ENCODE data around the gene MIPOL1. TPM values are rescaled to one million over a fixed set of nuclear protein-coding genes. Genes with fewer than 3 reads are reported as not detected.
"Not testable (repeated sequence)": the region's sequence is repeated elsewhere in the genome, so short reads cannot be mapped to it uniquely, and the experiment has no call there.

Gene MIPOL1
- polyA plus RNA-seq, 6 donors from 2014 or later, result not detected

DNA sequence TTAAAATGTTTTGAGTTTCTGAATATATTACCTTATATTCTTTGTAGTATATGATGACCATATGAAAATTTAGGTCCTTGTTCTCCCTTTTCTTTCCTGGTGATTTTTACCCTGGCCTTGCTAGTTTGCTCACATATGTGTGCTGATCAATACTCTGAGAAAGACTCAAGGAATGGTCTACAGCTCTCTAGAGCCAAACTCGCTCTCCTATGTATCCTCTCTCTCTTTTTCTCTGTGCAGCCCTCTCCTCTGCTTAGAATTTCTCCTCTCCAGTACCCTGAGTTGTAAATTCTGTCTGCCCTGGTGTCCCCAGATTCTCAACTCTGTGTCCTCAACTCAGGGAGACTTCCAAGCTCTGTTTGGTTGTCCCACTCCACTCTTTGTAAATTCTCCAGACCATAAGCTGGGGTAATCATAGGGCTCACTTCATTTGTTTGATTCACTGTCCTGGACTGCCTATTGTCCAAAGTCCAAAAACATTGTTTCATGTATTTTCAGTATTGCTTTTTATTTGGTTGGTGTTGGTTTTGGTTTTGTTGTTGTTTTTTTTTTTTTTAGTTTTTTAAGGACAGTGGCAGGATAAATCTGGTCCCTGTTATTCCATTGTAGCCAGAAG lies 356.3 kb downstream of the MIPOL1 start:
- no peak for ATAC-seq (ENCODE audit: low read depth in 2 of 2)
- peaks cover 2 to 32% (median 13%) of the 10 kb centered on the region in 7 donors for H3K9me3 Mint-ChIP-seq
- no peaks in the 10 kb centered on the region for H3K4me1 Mint-ChIP-seq
- DNase-seq, result no peak
- peaks cover 0 to 12% of the 10 kb centered on the region in 2 donors for H3K36me3 Mint-ChIP-seq
- no peak overlapping the region for H3K27ac Mint-ChIP-seq
- no peaks in the 10 kb centered on the region for H3K27me3 Mint-ChIP-seq
- H3K4me3 Mint-ChIP-seq, result no peak overlapping the region

- not testable (repeated sequence) for DNase-seq; H3K27ac Mint-ChIP-seq; H3K4me3 Mint-ChIP-seq; H3K4me1 Mint-ChIP-seq; H3K27me3 Mint-ChIP-seq; ATAC-seq (ENCODE audit: low read depth in 2 of 2)
- Mint-ChIP-seq H3K9me3 (peaks cover 2 to 32% (median 13%) of the 10 kb centered on the region in 7 donors), H3K36me3 (peaks cover 0 to 12% of the 10 kb centered on the region in 2 donors)
These were observed 357.9 kb downstream of the MIPOL1 start for GRCh38 chr14:37555596-37555995.

DNA sequence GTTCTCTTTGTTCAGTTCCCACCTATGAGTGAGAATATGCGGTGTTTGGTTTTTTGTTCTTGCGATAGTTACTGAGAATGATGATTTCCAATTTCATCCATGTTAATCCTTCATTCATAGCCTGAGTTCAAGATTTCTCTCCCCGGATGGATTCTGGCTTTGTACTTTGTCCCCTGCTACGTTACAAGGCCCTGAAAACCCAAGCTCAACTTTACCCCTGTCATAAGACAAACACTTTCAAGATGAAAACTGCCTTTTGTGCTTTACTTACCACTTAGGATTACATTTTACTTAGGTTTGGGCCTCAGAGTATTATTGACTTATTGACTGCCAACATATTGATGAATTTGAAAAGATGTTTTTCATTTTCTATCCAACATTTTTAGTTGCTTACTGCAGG lies 361.0 kb downstream of the MIPOL1 start:
- Mint-ChIP-seq H3K4me1 (no peaks in the 10 kb centered on the region), H3K4me3 (no peak overlapping the region), H3K9me3 (peaks cover 2 to 18% (median 8%) of the 10 kb centered on the region in 7 donors)

DNA sequence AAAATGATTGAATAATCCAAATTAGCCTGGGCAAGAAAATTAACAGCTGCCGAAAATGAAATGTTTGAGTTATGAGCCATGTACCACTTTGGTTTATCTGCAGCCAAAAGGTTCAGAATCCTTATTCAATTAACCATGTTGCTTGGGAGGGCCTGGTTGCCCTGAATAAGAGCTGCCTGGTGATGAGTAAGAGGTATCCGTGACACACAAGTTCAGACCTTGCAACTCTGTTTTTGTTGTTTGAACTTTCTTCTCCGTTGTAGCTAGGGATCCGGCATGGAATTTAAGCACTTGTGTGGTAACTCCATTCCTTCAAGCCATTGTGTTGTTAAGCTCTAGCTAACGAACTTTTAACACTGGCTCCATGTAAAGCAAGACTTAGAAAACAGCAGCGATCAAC lies 361.6 kb downstream of the MIPOL1 start:
- Mint-ChIP-seq H3K27ac (no peak overlapping the region), H3K36me3 (peaks cover 0 to 12% of the 10 kb centered on the region in 2 donors), H3K4me1 (no peaks in the 10 kb centered on the region), H3K9me3 (peaks cover 2 to 13% (median 4%) of the 10 kb centered on the region in 7 donors), H3K4me3 (no peak overlapping the region), H3K27me3 (no peaks in the 10 kb centered on the region)
- DNase-seq (no peak), ATAC-seq (ENCODE audit: low read depth in 2 of 2) (no peak)

More for the DNA sequence above, 361.0 kb downstream of the MIPOL1 start:
- no peak for ATAC-seq (ENCODE audit: low read depth in 2 of 2)
- H3K27me3 Mint-ChIP-seq, result no peaks in the 10 kb centered on the region
- H3K27ac Mint-ChIP-seq, result no peak overlapping the region
- DNase-seq, result no peak
- peaks cover 0 to 12% of the 10 kb centered on the region in 2 donors for H3K36me3 Mint-ChIP-seq

DNA sequence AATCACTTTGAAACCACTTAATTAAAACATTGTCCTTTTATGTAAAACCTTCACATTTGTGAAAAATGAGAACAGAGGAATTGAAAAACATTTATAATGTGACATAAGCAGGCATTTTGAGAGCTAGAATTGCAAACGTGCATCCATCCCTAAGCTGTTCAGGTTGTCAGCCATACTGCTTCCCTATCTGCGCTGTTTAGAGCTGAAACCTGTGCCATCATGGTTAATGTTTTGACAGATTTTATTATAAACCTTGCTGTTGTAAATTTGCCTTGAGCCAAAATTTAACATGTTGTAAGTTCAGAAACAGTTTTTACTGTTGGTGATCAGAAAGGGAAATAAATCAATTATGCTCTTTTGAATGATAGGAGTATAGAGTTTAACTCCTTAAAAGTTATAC lies 365.5 kb downstream of the MIPOL1 start:
- H3K9me3 Mint-ChIP-seq, result peaks cover 0 to 2% (median 0%) of the 10 kb centered on the region in 7 donors
- DNase-seq (no peak), ATAC-seq (ENCODE audit: low read depth in 2 of 2) (no peak)
- H3K27ac Mint-ChIP-seq, result no peak overlapping the region
- H3K4me1 Mint-ChIP-seq, result no peaks in the 10 kb centered on the region
- no peak overlapping the region for H3K4me3 Mint-ChIP-seq
- peaks cover 0 to 4% (median 0%) of the 10 kb centered on the region in 3 donors for H3K27me3 Mint-ChIP-seq
- no peaks in the 10 kb centered on the region for H3K36me3 Mint-ChIP-seq

GRCh38 chr14:37565550-37565949 lies 367.8 kb downstream of the MIPOL1 start:
- Mint-ChIP-seq H3K4me1 (no peaks in the 10 kb centered on the region), H3K36me3 (no peaks in the 10 kb centered on the region), H3K9me3 (peaks cover 0 to 2% (median 0%) of the 10 kb centered on the region in 7 donors), H3K4me3 (no peak overlapping the region), H3K27me3 (peaks cover 0 to 4% (median 0%) of the 10 kb centered on the region in 3 donors), H3K27ac (no peak overlapping the region)
- ATAC-seq (ENCODE audit: low read depth in 2 of 2) (no peak), DNase-seq (no peak)

- no peak for ATAC-seq (ENCODE audit: low read depth in 2 of 2)
- no peak overlapping the region for H3K4me3 Mint-ChIP-seq
- no peak for DNase-seq
- H3K36me3 Mint-ChIP-seq, result no peaks in the 10 kb centered on the region
- H3K27me3 Mint-ChIP-seq, result peaks cover 0 to 4% (median 0%) of the 10 kb centered on the region in 3 donors
- H3K4me1 Mint-ChIP-seq, result no peaks in the 10 kb centered on the region
- H3K27ac Mint-ChIP-seq, result no peak overlapping the region
- peaks cover 0 to 5% (median 0%) of the 10 kb centered on the region in 7 donors for H3K9me3 Mint-ChIP-seq
These were observed 369.2 kb downstream of the MIPOL1 start for GRCh38 chr14:37566811-37567371.

- no peaks in the 10 kb centered on the region for H3K4me1 Mint-ChIP-seq
- ATAC-seq (ENCODE audit: low read depth in 2 of 2) (no peak), DNase-seq (no peak)
- no peak overlapping the region for H3K4me3 Mint-ChIP-seq
- no peak overlapping the region for H3K27ac Mint-ChIP-seq
- H3K36me3 Mint-ChIP-seq, result no peaks in the 10 kb centered on the region
- H3K27me3 Mint-ChIP-seq, result peaks cover 0 to 10% (median 0%) of the 10 kb centered on the region in 3 donors
- peaks cover 0 to 6% (median 3%) of the 10 kb centered on the region in 7 donors for H3K9me3 Mint-ChIP-seq
These were observed 372.0 kb downstream of the MIPOL1 start for GRCh38 chr14:37569729-37570128.

- DNase-seq, result no peak
- Mint-ChIP-seq H3K4me3 (no peak overlapping the region), H3K9me3 (peaks cover 0 to 8% (median 3%) of the 10 kb centered on the region in 7 donors), H3K27me3 (peaks cover 0 to 10% (median 8%) of the 10 kb centered on the region in 3 donors), H3K4me1 (no peaks in the 10 kb centered on the region), H3K36me3 (no peaks in the 10 kb centered on the region), H3K27ac (peak overlapping the region in 1 of 6 donors; percentile 1)
- no peak for ATAC-seq (ENCODE audit: low read depth in 2 of 2)
These were observed 373.7 kb downstream of the MIPOL1 start for GRCh38 chr14:37571391-37571790.

DNA sequence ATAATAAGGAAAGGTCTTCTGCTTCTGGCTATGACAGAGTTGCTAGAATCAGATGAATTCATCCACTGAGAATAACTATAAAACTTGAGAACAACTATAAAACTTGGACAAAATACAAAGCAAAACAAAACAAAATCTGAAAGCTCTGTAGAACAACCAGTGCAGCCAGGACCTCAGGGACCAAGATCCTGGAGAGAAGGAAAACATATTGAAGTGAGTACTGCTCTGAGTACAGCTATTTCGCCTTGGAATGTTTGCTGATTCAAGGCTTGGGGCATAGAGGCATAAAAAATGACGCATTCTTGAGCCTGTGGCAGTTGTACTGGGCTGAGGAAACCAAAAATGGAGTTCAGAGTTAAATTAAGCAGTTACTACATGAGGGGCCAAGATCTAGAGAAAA lies 375.6 kb downstream of the MIPOL1 start:
- Mint-ChIP-seq H3K9me3 (peaks cover 0 to 10% (median 3%) of the 10 kb centered on the region in 7 donors), H3K27ac (no peak overlapping the region), H3K27me3 (peaks cover 4 to 19% (median 8%) of the 10 kb centered on the region in 3 donors), H3K36me3 (no peaks in the 10 kb centered on the region), H3K4me1 (no peaks in the 10 kb centered on the region), H3K4me3 (no peak overlapping the region)
- no peak for ATAC-seq (ENCODE audit: low read depth in 2 of 2)
- no peak for DNase-seq

DNA sequence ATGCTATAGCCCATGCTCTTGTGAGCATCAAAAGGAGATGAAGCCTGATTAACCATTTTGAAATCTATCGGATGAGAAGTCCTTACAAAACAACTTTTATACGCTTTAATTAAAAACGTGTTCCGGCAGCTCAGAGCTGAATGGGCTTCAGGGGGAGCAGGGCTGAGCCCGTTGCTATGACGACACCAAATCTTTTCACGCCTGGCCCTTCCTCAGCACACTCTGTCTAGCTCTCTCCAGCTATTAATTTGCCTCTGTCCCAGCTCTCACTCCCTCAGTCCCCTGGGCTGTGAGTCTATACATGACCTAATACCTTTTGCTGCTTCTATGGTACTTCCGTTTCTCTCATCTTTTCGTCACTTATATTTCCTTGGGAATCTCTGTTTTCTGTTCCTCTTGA lies 381.5 kb downstream of the MIPOL1 start:
- Mint-ChIP-seq H3K27ac (peak overlapping the region in 1 of 6 donors; percentile 47), H3K27me3 (peaks cover 11 to 40% (median 28%) of the 10 kb centered on the region in 3 donors), H3K9me3 (peaks cover 0 to 10% (median 3%) of the 10 kb centered on the region in 7 donors), H3K4me1 (peaks cover 0 to 3% (median 0%) of the 10 kb centered on the region in 3 donors), H3K4me3 (no peak overlapping the region), H3K36me3 (no peaks in the 10 kb centered on the region)
- no peak for DNase-seq
- ATAC-seq (ENCODE audit: low read depth in 2 of 2), result no peak

GRCh38 chr14:37580146-37580545 lies 382.4 kb downstream of the MIPOL1 start:
- DNase-seq, result no peak
- no peaks in the 10 kb centered on the region for H3K36me3 Mint-ChIP-seq
- ATAC-seq (ENCODE audit: low read depth in 2 of 2), result no peak
- H3K4me1 Mint-ChIP-seq, result peaks cover 0 to 3% (median 0%) of the 10 kb centered on the region in 3 donors
- no peak overlapping the region for H3K27ac Mint-ChIP-seq
- H3K4me3 Mint-ChIP-seq, result no peak overlapping the region
- H3K9me3 Mint-ChIP-seq, result peaks cover 0 to 5% (median 2%) of the 10 kb centered on the region in 7 donors
- peaks cover 11 to 37% (median 30%) of the 10 kb centered on the region in 3 donors for H3K27me3 Mint-ChIP-seq

DNA sequence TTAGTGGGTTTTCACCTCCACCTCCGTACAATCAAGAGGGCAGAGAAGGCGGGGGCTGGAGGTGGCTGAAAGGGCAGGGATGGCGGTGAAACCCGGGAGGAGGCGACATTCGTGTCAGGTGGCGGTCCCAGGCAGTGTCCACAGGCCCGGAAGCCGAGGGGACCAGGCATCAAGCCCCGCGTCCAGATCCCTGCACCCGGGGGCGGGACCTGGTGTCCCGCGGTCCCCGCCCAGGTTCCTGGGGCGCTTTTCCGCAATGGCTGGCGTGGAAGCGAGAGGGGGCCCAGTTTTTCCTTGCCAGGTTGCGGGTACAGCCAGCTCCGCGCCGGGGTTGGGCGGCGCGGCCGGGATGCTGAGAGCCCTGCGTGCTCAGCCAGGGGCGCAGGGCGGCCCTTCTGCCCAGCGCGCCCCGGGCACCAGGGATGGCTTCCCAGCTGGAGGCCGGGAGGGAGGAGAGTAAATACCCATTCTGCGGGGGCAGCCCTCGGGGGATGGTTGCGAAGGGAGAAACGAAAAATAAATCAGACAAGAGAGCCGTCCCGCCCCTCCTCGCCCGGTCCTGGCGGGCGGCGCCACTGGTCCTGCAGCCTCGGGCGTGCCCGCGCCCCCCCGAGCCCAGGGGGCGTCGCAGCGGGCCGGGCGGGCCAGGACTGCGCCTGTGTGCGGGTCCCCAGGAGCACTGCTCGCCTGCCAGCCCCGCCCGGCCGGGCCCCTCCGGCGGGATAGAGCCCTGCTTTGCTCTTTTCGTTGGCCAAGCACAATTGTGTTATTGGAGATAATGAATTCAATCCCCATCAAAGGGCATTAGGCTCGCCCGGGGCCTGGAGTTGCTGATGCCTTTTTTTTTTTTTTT lies 385.8 kb downstream of the MIPOL1 start:
- no peaks in the 10 kb centered on the region for H3K36me3 Mint-ChIP-seq
- H3K27ac Mint-ChIP-seq, result no peak overlapping the region
- no peak for ATAC-seq (ENCODE audit: low read depth in 2 of 2)
- H3K4me3 Mint-ChIP-seq, result peak overlapping the region in 1 of 8 donors; percentile 51
- H3K4me1 Mint-ChIP-seq, result peaks cover 0 to 3% (median 0%) of the 10 kb centered on the region in 3 donors
- peaks cover 0 to 12% (median 3%) of the 10 kb centered on the region in 7 donors for H3K9me3 Mint-ChIP-seq
- no peak for DNase-seq
- peaks cover 29 to 51% (median 44%) of the 10 kb centered on the region in 3 donors for H3K27me3 Mint-ChIP-seq

All from naive B cell (primary cell).